ENCODE measurements around the gene DCDC2C.

DNA sequence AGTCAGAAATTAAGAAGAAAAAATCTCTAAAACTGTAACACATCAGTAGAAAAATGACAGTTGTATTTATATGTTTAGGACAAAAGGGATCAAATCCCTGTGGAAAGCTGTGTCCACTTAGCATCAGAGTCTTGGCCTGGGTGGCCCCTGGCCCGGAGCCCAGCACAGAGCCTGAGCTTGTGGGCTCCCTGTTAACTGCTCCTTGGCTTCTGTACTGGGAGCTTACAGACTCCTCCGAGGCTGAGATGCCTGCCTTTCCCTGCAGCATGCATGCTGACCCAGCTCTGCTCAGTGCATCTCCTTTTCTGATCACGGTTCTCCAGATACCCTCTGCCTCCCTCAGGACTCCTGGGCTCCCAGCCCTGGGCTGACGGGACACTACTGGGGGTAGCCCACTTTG lies 98.1 kb downstream of the DCDC2C start:
- TF ChIP-seq, protein P1, sequence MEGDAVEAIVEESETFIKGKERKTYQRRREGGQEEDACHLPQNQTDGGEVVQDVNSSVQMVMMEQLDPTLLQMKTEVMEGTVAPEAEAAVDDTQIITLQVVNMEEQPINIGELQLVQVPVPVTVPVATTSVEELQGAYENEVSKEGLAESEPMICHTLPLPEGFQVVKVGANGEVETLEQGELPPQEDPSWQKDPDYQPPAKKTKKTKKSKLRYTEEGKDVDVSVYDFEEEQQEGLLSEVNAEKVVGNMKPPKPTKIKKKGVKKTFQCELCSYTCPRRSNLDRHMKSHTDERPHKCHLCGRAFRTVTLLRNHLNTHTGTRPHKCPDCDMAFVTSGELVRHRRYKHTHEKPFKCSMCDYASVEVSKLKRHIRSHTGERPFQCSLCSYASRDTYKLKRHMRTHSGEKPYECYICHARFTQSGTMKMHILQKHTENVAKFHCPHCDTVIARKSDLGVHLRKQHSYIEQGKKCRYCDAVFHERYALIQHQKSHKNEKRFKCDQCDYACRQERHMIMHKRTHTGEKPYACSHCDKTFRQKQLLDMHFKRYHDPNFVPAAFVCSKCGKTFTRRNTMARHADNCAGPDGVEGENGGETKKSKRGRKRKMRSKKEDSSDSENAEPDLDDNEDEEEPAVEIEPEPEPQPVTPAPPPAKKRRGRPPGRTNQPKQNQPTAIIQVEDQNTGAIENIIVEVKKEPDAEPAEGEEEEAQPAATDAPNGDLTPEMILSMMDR (IDR thresholded peaks at IDR 0.05): no peak
- no peak for TF ChIP-seq GABPA (IDR thresholded peaks at IDR 0.05; ENCODE audit: low read depth)
- no peak for TF ChIP-seq SIN3A (IDR thresholded peaks at IDR 0.05; ENCODE audit: borderline replicate concordance, low read depth, low read length)
- no peak for TF ChIP-seq POLR2AphosphoS5 (IDR thresholded peaks at IDR 0.05; ENCODE audit: low read depth, low read length)
- no peak for TF ChIP-seq TAF1 (IDR thresholded peaks at IDR 0.05; ENCODE audit: borderline replicate concordance, low read depth, low read length)
- TF ChIP-seq FOXJ3 (CRISPR knock-in tag; IDR thresholded peaks at IDR 0.05): no peak
- TF ChIP-seq FOXM1 (IDR thresholded peaks at IDR 0.05; ENCODE audit: low read depth): no peak
